NOMO-1 treated with DMSO at 0.1 percent for 48 hours (cell line): ENCODE data around the gene C3.

Source experiments
- DNase-seq: peaks from one replicate; lab custom pipeline; 2025; ENCODE audit not compliant: unreplicated experiment; lab: John Stamatoyannopoulos, UW

C3 gene

GRCh38 chr19:6731822-6732221 lies 11.4 kb upstream of the C3 start:
- DNase-seq = no peak

- no peak for DNase-seq
These were observed 10.7 kb upstream of the C3 start for GRCh38 chr19:6730941-6731670.

- DNase-seq = peak; percentile 50
These were observed 9.8 kb upstream of the C3 start for GRCh38 chr19:6730153-6730804.

- no peak for DNase-seq
These were observed 9.2 kb upstream of the C3 start for GRCh38 chr19:6729573-6730152.

GRCh38 chr19:6728346-6728745 lies 7.9 kb upstream of the C3 start:
- DNase-seq = peak; percentile 80

GRCh38 chr19:6725513-6726231 lies 5.2 kb upstream of the C3 start:
- no peak for DNase-seq

- DNase-seq = no peak
These were observed 4.4 kb upstream of the C3 start for GRCh38 chr19:6724631-6725492.

GRCh38 chr19:6723738-6724137 lies 3.3 kb upstream of the C3 start:
- peak; percentile 51 for DNase-seq

GRCh38 chr19:6723108-6723618 lies 2.7 kb upstream of the C3 start:
- no peak for DNase-seq

GRCh38 chr19:6721773-6722172 lies 1.3 kb upstream of the C3 start:
- DNase-seq = no peak

- DNase-seq = no peak
These were observed 656 bp upstream of the C3 start for GRCh38 chr19:6721138-6721474.

GRCh38 chr19:6719992-6720368 lies 470 bp downstream of the C3 start:
- no peak for DNase-seq

GRCh38 chr19:6719540-6719861 lies 949 bp downstream of the C3 start:
- DNase-seq = no peak

GRCh38 chr19:6718741-6719539 lies 1.5 kb downstream of the C3 start:
- DNase-seq = peak; percentile 23

- no peak for DNase-seq
These were observed 2.2 kb downstream of the C3 start for GRCh38 chr19:6718111-6718740.

- no peak for DNase-seq
These were observed 2.9 kb downstream of the C3 start for GRCh38 chr19:6717441-6717971.

GRCh38 chr19:6717036-6717435 lies 3.4 kb downstream of the C3 start:
- DNase-seq = no peak

GRCh38 chr19:6716610-6716970 lies 3.9 kb downstream of the C3 start:
- DNase-seq = no peak

- DNase-seq = no peak
These were observed 5.5 kb downstream of the C3 start for GRCh38 chr19:6714749-6715555.
